Aorta (tissue), 5 donors: ENCODE measurements around the gene RPS25. TPM values are rescaled to one million over a fixed set of nuclear protein-coding genes. Genes with fewer than 3 reads are reported as not detected.
"Not testable (repeated sequence)": the region's sequence is repeated elsewhere in the genome, so short reads cannot be mapped to it uniquely, and the experiment has no call there.

Source experiments
- ATAC-seq: fragments of 200-7000 bp; cut with Tn5 transposase; one replicate; pipeline ENCODE4 v1.9.1; 2022; ENCODE audit warnings: moderate library complexity; ENCODE audit not compliant: low FRiP score
- DNase-seq, 2 donors: peaks; one replicate each; pipeline ENCODE4 v3.0.0-alpha.2; 2020
- H3K27ac ChIP-seq, 2 donors: one replicate each; pipeline ENCODE4 v1.5.1; 2013; ENCODE audit warnings: low read length in 2 of 2, mild to moderate bottlenecking in 2 of 2, moderate library complexity in 2 of 2, control low read depth in 1 of 2, inconsistent platforms in 1 of 2, low read depth in 1 of 2
- H3K27me3 ChIP-seq, 2 donors: one replicate each; pipeline ENCODE4 v1.6.1; 2013; ENCODE audit warnings: control low read depth in 1 of 2, low read length in 1 of 2, mild to moderate bottlenecking in 1 of 2, moderate library complexity in 1 of 2; ENCODE audit not compliant: insufficient read depth in 2 of 2, control insufficient read depth in 1 of 2
- H3K36me3 ChIP-seq, 2 donors: one replicate each; pipeline ENCODE4 v1.6.1; 2013; ENCODE audit warnings: control low read depth in 1 of 2, low read length in 1 of 2, mild to moderate bottlenecking in 1 of 2; ENCODE audit not compliant: insufficient read depth in 2 of 2, control insufficient read depth in 1 of 2
- H3K4me1 ChIP-seq, 2 donors: one replicate each; pipeline ENCODE4 v1.6.1; 2013; ENCODE audit warnings: low read length in 2 of 2, control low read depth in 1 of 2, mild to moderate bottlenecking in 1 of 2, moderate library complexity in 1 of 2; ENCODE audit not compliant: insufficient read depth in 2 of 2, control insufficient read depth in 1 of 2
- H3K4me3 ChIP-seq, 2 donors: one replicate each; pipeline ENCODE4 v1.5.1; 2013; ENCODE audit warnings: low read length in 2 of 2, control low read depth in 1 of 2, mild to moderate bottlenecking in 1 of 2
- H3K9me3 ChIP-seq: one replicate; pipeline ENCODE4 v1.6.1; 2013; ENCODE audit warnings: mild to moderate bottlenecking, low read length; ENCODE audit not compliant: control insufficient read depth
- WGBS, 2 donors: extraction: QIAGEN DNeasy Blood & Tissue Kit; methylation state at CpG; one replicate each; pipeline ENCODE4 v1.1.7; 2013; 5-methylcytosine and 5-hydroxymethylcytosine counted together
- intact Hi-C, 2 donors: fragments of 100-400 bp; cut with DNase I; formaldehyde crosslinking; loops; one replicate each; pipeline versions ENCODE4 v1.14.2 to v1.15.0; 2022
- long read RNA-seq, 2 donors: library from polyadenylated mRNA; unstranded; transcript quantifications; one replicate each; pipeline ENCODE4 v2.0.0, GENCODE V29; 2020 to 2021
- polyA plus RNA-seq, 2 donors: library from polyadenylated mRNA; stranded (reverse); fragments of 200-250 nt; gene quantifications; one replicate each; pipeline ENCODE4 v1.2.3, GENCODE V29; 2013
- total RNA-seq, 2 donors: library from RNA; stranded (reverse); fragmentation: NEBNext Ultra II Directional; extraction: Animal tissue kit (Norgen Biotek cat#: 25700); gene quantifications; one replicate each; pipeline ENCODE4 v1.2.1, GENCODE V29; 2021
- donor health status: healthy with polysubstance abuse.
- donor health status: Bipolar disorder and iron deficiency.
- donor health status: DM: no; HTN: no; CAD: no.
- donor health status: DM: no; HTN: no; CAD: no.
- donor health status: DM: yes; HTN: yes; CAD: no.

The RPS25 gene
- total RNA-seq (100 to 1,000 TPM; 804 to 820 TPM), polyA plus RNA-seq (1,000 to 10,000 TPM; 2,334 to 4,827 TPM)
- long read RNA-seq, donor 1, transcript RPS25-204 (3 exons, 1,462 nt) = minor isoform, 63 of 232 reads
- long read RNA-seq, donor 1, transcript RPS25-202 (5 exons, 835 nt) = major isoform, 142 of 232 reads
- long read RNA-seq, donor 1, partial matches to known transcripts = 15 of 232 reads
- long read RNA-seq, donor 1, other reads (novel, unspliced or antisense) = 7 of 232 reads
- long read RNA-seq, donor 2, transcript RPS25-204 (3 exons, 1,462 nt) = minor isoform, 6 of 192 reads
- long read RNA-seq, donor 2, transcript RPS25-202 (5 exons, 835 nt) = major isoform, 181 of 192 reads
- long read RNA-seq, donor 2, partial matches to known transcripts = 4 of 192 reads
- long read RNA-seq, donor 2, other reads (novel, unspliced or antisense) = 0 of 192 reads

DNA sequence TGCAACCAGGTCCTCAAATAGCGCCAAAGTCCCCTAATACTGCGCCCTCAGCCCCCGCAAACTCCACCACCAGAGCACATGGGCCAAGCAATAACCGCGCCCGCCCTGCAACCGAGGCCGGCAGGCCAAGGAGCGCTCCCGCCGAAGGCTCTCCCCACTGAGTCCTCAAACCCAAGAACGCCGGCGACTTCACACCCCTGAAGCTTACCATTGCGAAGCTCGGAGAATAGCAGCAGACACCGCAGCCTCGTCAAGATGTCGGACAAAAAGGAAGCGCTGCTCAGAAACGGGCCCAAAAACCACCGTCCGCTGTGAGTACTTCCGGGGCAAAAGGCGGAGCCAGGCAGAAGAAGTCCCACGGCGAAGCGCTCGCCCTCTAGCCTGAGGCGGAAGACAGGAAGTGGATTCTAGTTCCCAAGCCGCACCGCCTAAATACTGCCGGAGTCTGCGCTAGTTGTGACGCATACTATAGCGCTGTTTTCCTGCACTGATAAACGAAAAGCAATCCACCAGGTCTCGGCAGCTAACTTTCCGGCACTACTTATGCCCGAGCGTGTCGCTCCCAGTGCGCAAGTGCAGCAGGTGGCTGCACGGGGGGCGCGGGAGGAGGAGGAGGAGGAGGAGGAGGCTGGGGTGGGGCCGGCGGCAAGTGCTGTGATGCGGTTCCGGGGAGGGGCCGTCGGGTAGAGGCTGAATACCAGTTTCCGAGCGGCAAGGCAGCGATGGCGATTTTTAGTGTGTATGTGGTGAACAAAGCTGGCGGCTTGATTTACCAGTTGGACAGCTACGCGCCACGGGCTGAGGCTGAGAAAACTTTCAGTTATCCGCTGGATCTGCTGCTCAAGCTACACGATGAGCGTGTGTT is at the start of gene RPS25, which contains the start of gene TRAPPC4:
TSS of gene RPS25 (minus strand) at position 270 of the 865 bp plus-strand sequence. CDS start at position 211, 59 bp downstream.
TSS of gene TRAPPC4 (plus strand) at position 693 of the 865 bp plus-strand sequence. CDS start at position 723, 30 bp downstream.
- intact Hi-C loops = loop anchor here in 1 of 2 donors (2.0 kb wide), 1 partner anchor 20 kb away; the partner anchor contains the start of gene CENATAC
- H3K4me1 ChIP-seq = no peaks in the 10 kb centered on the region
- peak; percentile 97 to 98 for DNase-seq
- ATAC-seq = peak; percentile 97
- H3K27ac ChIP-seq = peak within 1 kb of the TSS; percentile 8 to 87
- H3K27me3 ChIP-seq = no peaks in the 10 kb centered on the region
- H3K36me3 ChIP-seq = no peaks in the 10 kb centered on the region
- peak within 1 kb of the TSS; percentile 52 to 75 for H3K4me3 ChIP-seq
- no peaks in the 10 kb centered on the region for H3K9me3 ChIP-seq
- 0% methylated on average over 61 to 63 of the region's 63 CpGs for WGBS, 2 donors

DNA sequence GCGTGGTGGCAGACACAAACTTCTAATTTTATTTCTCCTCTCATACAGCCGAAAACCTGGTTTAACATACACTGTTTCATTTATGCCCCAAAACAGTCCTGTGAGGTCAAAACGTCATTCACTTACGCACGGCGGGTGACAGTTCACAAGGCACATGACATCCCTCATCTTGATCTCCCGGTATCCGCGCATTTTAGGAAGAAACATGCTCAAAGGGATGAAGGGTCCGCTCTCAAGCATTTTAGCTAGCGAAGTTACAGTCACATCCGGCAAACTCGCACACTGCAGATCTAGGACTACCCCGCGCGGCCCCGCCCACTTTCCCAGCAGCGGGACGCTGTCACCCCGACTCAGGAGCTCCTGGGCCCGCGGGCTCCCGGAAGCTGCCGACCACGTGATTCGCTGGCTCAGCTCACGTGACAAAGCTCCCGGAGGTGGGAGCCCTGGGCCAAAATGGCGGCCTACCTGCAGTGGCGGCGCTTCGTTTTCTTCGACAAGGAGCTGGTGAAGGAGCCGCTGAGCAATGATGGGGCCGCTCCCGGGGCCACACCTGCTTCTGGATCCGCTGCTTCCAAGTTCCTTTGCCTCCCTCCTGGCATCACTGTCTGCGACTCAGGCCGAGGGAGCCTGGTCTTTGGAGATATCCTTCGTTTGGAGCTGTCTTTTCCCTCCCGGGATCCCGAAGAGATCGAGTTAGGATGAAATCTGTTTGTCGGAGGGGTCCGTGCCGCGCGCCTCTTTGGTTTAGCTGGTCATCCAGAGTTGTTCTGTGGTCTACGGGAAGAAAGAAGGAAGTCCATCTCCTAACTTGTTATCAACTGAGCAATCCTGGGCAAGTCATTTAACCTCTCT is 49.5 kb upstream of the RPS25 start, which contains the start of gene VPS11:
TSS of gene VPS11 (plus strand) at position 448 of the 852 bp plus-strand sequence. CDS start at position 454, 6 bp downstream.
- DNase-seq = peak; percentile 99
- Histone ChIP-seq H3K4me3 (peak within 1 kb of the TSS; percentile 78 to 99), H3K4me1 (no peaks in the 10 kb centered on the region), H3K27me3 (no peaks in the 10 kb centered on the region), H3K9me3 (no peaks in the 10 kb centered on the region), H3K27ac (peak within 1 kb of the TSS; percentile 28 to 92), H3K36me3 (peaks cover 2 to 6% of the 10 kb centered on the region in 2 donors)
- 0% methylated on average over 47 to 49 of the region's 49 CpGs for WGBS, 2 donors
- ATAC-seq = peak; percentile 97
- intact Hi-C loops = loop anchor here in 1 of 2 donors (5.0 kb wide), 1 partner anchor 40 kb away; no protein-coding TSS in a partner anchor

DNA sequence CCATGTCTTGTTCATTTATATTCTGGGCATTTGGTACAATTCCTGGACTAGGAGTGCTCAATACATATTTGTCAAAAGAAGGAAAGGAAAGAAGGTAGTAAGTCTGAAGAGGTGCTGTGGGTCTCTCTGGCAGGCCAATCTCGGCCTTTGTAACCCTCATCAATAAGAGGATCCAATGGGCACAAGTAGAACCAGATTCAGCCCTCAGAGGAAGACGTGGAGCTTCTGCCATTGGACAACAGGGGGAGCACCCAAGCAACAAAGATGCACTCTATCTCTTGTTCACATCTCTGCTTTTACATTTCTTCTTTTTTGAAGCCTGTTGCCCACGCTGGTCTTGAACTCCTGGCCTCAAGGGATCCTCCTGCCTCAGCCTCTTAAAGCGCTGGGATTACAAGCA is 47.2 kb upstream of the RPS25 start:
- no peak overlapping the region for H3K27ac ChIP-seq
- DNase-seq (no peak), ATAC-seq (no peak)
- H3K4me1 ChIP-seq = no peaks in the 10 kb centered on the region
- H3K36me3 ChIP-seq = peaks cover 1 to 2% of the 10 kb centered on the region in 2 donors
- 63 to 70% methylated on average over 4 of the region's 4 CpGs for WGBS, 2 donors
- no peaks in the 10 kb centered on the region for H3K9me3 ChIP-seq
- intact Hi-C loops = loop anchor here in 1 of 2 donors (5.0 kb wide), 1 partner anchor 38 kb away; no protein-coding TSS in a partner anchor
- H3K27me3 ChIP-seq = no peaks in the 10 kb centered on the region
- H3K4me3 ChIP-seq = no peak overlapping the region

DNA sequence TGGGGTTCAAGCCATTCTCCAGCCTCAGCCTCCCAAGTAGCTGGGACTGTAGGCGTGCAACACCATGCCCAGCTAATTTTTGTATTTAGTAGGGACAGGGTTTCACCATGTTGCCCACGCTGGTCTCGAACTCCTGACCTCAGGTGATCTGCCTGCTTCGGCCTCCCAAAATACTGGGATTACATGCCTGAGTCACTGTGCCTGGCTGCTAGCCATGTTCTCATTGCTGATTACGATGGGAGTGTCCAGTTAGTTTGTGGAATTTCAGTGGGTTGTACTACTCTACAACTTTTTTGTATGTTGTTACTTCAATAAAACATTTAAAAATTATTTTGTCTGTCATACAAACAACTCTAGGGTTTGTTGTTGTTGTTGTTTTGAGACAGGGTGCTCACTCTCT is 44.6 kb upstream of the RPS25 start:
- ATAC-seq (no peak), DNase-seq (peak; percentile 68 to 80)
- WGBS, 2 donors = 25 to 28% methylated on average over 5 of the region's 5 CpGs
- Histone ChIP-seq H3K27ac (peak overlapping the region in 1 of 2 donors; percentile 38), H3K27me3 (no peaks in the 10 kb centered on the region), H3K4me1 (no peaks in the 10 kb centered on the region), H3K9me3 (no peaks in the 10 kb centered on the region), H3K36me3 (no peaks in the 10 kb centered on the region), H3K4me3 (no peak overlapping the region)
- intact Hi-C loops = no loop called here

DNA sequence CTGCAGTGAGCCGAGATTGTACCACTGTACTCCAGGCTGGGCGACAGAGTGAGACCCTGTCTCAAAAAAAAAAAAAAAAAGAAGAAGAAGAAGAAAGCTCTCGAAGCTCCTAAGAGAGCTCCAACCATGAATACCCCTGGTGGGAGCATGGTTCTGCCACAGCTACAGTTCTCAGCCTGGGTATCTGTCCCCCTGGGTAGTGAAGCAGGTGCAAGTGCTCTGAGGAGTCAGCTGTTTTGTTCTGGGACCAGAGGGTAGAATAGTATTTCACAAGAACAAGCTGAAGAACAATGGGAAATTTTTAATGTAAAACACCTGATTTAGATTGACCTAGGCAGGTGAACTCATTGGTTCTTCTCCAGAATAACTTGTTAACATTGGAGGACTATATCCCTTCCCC is 43.1 kb upstream of the RPS25 start:
- Histone ChIP-seq H3K4me3 (no peak overlapping the region), H3K27ac (no peak overlapping the region), H3K9me3 (no peaks in the 10 kb centered on the region), H3K36me3 (no peaks in the 10 kb centered on the region), H3K4me1 (no peaks in the 10 kb centered on the region), H3K27me3 (no peaks in the 10 kb centered on the region)
- intact Hi-C loops = no loop called here
- DNase-seq (no peak), ATAC-seq (no peak)
- WGBS, 2 donors = 90 to 92% methylated on average over 3 of the region's 3 CpGs

DNA sequence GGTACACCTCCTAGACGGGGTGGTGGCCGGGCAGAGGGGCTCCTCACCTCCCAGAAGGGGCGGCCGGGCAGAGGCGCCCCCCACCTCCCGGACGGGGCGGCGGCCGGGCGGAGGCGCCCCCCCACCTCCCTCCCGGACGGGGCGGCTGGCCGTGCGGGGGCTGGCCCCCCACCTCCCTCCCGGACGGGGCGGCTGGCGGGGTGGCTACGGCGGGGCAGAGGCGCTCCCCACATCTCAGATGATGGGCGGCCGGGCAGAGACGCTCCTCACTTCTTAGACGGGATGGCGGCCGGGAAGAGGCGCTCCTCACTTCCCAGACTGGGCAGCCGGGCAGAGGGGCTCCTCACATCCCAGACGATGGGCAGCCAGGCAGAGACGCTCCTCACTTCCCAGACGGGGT is 41.0 kb upstream of the RPS25 start:
- H3K27ac ChIP-seq, H3K36me3 ChIP-seq, DNase-seq, H3K4me1 ChIP-seq, H3K27me3 ChIP-seq, ATAC-seq, H3K9me3 ChIP-seq, intact Hi-C loops, H3K4me3 ChIP-seq: not testable (repeated sequence)
- WGBS, 2 donors = 86 to 90% methylated on average over 19 to 31 of the region's 35 CpGs

DNA sequence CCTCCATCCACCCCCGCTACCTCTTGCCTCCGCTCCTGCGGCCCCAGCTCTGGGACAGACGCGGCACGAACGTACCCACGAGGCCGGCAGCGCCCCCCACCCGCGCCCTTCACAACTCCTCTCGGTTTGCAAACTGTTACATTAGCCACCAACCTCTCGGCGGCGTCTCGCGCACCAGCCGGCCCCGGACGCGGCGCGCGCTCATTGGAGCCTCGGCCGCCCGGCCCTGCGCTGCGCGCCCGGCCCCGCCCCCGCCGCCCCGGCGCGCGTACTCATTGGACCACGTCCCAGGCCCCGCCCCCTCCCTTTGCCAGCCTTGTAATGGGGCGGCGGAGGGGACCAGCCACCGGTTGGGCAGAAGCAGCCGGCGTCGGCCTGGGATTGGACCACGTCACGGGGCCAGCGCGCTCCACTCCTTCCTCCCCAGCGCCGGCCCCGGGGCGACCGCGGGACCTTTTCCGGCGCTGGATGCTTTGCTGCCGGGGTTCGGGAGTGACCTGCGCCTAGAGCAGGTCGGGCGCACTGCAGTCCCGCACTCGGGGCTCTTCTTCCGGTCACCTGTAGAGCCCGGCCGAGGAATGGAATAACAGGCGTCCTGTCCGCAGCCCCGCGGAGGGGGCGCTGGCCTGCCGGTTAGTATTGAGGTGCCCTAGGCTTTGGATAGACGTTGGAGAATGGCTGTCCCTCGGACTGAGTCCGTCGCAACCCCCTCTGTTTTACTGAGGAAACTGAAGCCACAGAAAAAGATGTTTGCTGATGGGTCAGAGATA is 39.0 kb upstream of the RPS25 start, which contains the start of gene HYOU1:
TSS of gene HYOU1 (minus strand) at position 206 of the 770 bp plus-strand sequence. CDS start 1,045 bp downstream, outside the sequence.
- peak within 1 kb of the TSS; percentile 49 to 81 for H3K4me3 ChIP-seq
- intact Hi-C loops = loop anchor here in 1 of 2 donors (1.0 kb wide), 1 partner anchor 37 kb away; no protein-coding TSS in a partner anchor
- ATAC-seq (peak; percentile 97), DNase-seq (peak; percentile 99 to 100)
- WGBS, 2 donors = 0 to 1% methylated on average over 36 to 79 of the region's 79 CpGs
- no peaks in the 10 kb centered on the region for H3K9me3 ChIP-seq
- no peaks in the 10 kb centered on the region for H3K27me3 ChIP-seq
- peaks cover 0 to 5% of the 10 kb centered on the region in 2 donors for H3K36me3 ChIP-seq
- H3K4me1 ChIP-seq = peaks cover 0 to 5% of the 10 kb centered on the region in 2 donors
- H3K27ac ChIP-seq = peak within 1 kb of the TSS in 1 of 2 donors; percentile 78
